Measurements from ENCODE around the gene PTAR1. TPM values are rescaled to one million over a fixed set of nuclear protein-coding genes. Genes with fewer than 3 reads are reported as not detected.

PTAR1 gene
- total and polyA plus RNA-seq, 10 of the 15 experiments (the other 5 are each of a cell fraction or from before 2014, with no cell fraction given), result 4.9 to 27.6 (median 14.2) TPM

- no peak for TF ChIP-seq CEBPZ (IDR thresholded peaks at IDR 0.05; ENCODE audit: low read depth, low read length)
- no peak for TF ChIP-seq SIN3A (IDR thresholded peaks at IDR 0.05; ENCODE audit: low read depth, low read length)
- peak in 1 of 2 experiments; percentile 63; a peak in 1 of 4 replicates for TF ChIP-seq BHLHE40 (IDR thresholded peaks at IDR 0.05; ENCODE audit: borderline replicate concordance in 1 of 2, low read depth in 2 of 2, low read length in 1 of 2)
- TF ChIP-seq MXI1 (IDR thresholded peaks at IDR 0.05; ENCODE audit: low read depth, low read length), result peak; percentile 62
- peak; percentile 40; the same call in 1 of the 2 replicates for TF ChIP-seq ZBTB40 (IDR thresholded peaks at IDR 0.05; ENCODE audit: borderline replicate concordance)
- peak; percentile 88 for TF ChIP-seq POLR2AphosphoS5 (IDR thresholded peaks at IDR 0.05; ENCODE audit: low read length)
- no peak for TF ChIP-seq EZH2 (IDR thresholded peaks at IDR 0.05; ENCODE audit: borderline replicate concordance, control insufficient read depth, low read depth, low read length)
- TF ChIP-seq ZNF274 (IDR thresholded peaks at IDR 0.05; ENCODE audit: insufficient read depth, insufficient read length), result no peak
- no peak for TF ChIP-seq STAT1 (conservative IDR thresholded peaks at IDR 0.05)
- TF ChIP-seq TAF1 (IDR thresholded peaks at IDR 0.05; ENCODE audit: borderline replicate concordance, low read depth, low read length), result peak; percentile 98
- TF ChIP-seq ZNF24 (IDR thresholded peaks at IDR 0.05), result 0 out of 2 replicates have a peak, but pooled peaks have one; percentile 16
- no peak for TF ChIP-seq CUX1 (IDR thresholded peaks at IDR 0.05; ENCODE audit: insufficient replicate concordance, low read depth, low read length)
- no peak for TF ChIP-seq IKZF2 (IDR thresholded peaks at IDR 0.05)
- peak; percentile 36; the same call in 1 of the 2 replicates for TF ChIP-seq CBFB (IDR thresholded peaks at IDR 0.05; ENCODE audit: low read depth)
- TF ChIP-seq MTA2 (IDR thresholded peaks at IDR 0.05; ENCODE audit: low read depth), result 0 out of 2 replicates have a peak, but pooled peaks have one; percentile 11
Observed at GRCh38 chr9:69759421-69760277, at the start of gene PTAR1 (continued).
